Stimulated activated CD4-positive, alpha-beta T cell treated with anti-CD3 and anti-CD28 coated beads, TNF-alpha, amount 100 ng/mL, for 24 hours (primary cell): ENCODE results near the gene RAB10.
"Not testable (repeated sequence)": the region's sequence is repeated elsewhere in the genome, so short reads cannot be mapped to it uniquely, and the experiment has no call there.

Source experiments
- DNase-seq, 3 experiments: peaks; one replicate each; pipeline ENCODE4 v3.0.0-alpha.2; 2020; ENCODE audit warnings: low read depth in 3 of 3

The RAB10 gene

DNA sequence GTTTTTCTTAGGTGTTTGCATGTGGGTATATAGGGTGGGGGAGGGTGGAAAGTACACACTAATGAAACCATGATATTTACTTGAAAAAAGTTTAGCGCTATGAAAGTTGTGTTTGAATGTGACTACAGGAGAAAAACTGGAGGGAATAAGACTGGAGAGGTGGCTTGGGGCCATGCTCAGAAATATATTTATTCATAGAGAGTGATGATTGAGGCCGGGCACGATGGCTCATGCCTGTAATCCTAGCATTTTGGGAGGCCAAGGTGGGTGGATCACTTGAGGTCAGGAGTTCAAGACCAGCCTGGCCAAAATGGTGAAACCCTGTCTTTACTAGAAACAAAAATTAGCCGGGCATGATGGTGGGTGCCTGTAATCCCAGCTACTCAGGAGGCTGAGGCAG lies 55.0 kb downstream of the RAB10 start:
- DNase-seq: not testable (repeated sequence)

DNA sequence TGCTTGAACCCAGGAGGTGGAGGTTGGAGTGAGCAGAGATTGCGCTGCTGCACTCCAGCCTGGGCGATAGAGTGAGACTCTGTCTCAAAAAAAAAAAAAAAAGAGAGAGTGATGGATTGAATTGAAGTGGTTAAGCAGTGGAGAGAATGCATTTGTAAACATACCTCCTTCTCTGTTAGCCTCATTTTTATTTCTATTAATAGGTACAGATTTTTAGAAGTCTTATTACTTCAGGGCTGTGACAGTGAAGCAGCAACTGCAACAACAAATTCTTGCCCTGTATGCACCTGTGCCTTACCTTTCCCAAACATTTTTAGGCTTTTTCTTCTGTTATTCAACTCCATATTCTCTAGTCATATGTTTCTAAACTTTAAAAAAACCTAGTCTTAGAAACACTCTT lies 55.5 kb downstream of the RAB10 start:
- DNase-seq: no peak

DNA sequence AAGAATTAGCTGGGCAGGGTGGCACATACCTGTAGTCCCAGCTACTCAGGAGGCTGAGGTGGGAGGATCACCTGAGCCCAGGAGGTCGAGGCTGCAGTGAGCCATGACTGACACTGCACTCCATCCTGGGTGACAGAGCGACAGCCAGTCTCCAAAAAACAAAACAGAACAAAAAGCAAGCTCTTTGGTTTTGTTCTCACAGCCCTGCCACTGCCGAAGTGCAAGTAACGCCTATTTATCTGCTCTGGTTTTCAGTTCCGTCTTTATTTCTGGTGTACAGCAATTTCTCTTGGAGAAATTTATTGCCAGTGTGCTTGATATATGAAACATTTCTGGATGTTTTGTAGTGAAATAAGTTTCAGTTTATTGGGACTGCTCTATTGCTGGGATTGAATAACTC lies 61.9 kb downstream of the RAB10 start:
- DNase-seq: no peak

DNA sequence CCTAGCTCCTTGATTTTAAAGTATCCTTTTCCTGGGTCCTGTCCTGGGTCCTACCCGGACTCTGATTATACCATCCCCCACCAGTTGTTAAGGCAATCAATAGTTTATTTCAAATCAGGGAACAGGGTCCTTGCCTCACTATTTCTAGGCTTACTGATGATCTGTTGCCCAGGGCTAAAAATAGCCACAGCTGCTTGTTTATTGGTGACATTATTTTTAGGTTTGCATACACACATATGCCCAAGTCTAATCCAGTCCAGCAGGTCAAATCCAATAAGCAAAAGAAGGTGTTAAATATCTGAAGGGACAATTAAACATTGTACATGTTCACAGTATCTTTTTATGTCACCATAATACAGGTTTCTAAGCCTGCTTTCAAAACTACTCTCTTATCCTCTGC lies 66.0 kb downstream of the RAB10 start:
- no peak for DNase-seq

DNA sequence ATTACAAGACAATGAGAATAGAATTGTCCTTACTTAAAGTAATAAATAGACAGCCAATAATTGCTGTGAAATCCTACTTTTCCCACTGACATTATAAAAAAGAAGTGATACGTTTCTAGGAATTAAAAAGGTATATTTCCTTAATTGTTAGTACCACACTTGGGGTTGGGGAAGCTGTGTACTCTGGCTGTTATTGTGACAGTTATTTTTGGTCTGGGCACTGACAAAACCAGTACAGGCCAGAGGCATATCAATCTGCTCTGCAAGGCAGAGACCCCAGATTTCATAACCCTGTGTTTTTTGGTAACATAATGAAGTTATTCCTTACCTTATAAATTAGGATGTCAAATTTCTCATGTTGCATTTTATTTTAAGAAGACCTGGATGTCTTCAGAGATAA lies 66.5 kb downstream of the RAB10 start:
- no peak for DNase-seq

DNA sequence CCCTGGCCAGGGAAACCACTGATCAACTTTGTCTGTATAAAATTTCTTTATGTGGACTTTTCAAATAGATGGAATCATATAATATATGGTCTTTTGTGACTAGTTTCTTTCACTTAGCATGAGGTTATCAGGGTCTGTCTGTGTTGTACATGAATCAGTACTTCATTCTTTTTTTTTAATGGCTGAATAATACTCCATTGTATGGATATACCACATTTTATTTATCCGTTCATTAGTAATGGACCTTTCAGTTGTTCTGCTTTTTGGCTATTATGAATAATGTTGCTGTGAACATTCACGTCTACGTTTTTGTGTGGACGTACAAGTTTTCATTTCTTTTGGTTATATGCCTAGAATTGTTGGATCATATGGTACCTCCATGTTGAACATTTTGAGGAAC lies 69.9 kb downstream of the RAB10 start:
- DNase-seq: no peak

DNA sequence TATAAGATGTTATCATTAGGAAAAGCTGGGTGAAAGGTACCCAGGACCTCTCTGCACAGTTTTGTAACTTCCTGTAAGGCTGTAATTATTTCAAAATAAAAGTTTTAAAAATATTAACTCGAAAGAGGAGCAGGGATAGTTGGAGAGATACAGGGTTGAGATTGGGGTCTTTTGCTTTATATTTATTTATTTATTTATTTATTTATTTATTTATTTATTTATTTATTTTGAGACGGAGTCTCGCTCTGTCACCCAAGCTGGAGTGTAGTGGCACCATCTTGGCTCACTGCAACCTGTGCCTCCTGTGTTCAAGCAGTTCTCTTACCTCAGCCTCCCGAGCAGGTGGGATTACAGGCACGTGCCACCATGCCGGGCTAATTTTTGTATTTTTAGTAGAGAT lies 74.8 kb downstream of the RAB10 start:
- not testable (repeated sequence) for DNase-seq

DNA sequence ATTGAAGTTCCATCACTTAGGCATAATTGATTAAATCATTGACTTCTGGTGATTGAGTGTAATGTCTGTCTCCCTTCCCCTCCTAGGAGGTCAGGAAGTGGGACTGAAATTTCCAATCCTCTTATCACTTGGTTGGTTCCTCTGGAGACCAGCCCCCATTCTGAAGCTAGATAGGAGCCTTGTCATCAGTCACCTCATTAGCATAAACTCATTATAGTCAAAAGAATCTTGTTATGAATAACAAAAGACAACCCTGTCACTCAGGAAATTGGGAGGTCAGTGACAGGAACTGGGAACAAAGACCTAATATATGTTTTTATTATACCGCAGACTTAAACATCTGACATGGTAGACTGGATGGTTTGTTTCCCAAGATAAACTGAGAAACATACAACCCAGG lies 78.3 kb downstream of the RAB10 start:
- no peak for DNase-seq

DNA sequence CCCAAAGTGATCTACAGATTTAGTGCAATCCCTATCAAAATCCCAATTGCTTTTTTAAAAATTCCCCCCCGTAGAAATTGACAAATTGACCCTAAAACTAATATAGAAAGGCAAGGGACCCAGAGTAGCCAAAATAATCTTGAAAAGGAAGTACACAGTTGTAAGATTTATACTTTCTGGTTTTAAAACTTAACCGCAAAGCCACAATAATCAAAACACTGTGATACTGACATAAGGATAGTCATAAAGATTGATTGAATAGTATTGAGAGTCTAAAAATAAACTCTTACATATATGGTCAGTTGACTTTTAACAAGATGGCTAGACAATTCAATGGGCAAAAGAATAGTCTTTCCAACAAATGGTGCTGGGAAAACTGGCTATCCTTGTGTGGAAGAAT lies 80.3 kb downstream of the RAB10 start:
- DNase-seq: no peak

DNA sequence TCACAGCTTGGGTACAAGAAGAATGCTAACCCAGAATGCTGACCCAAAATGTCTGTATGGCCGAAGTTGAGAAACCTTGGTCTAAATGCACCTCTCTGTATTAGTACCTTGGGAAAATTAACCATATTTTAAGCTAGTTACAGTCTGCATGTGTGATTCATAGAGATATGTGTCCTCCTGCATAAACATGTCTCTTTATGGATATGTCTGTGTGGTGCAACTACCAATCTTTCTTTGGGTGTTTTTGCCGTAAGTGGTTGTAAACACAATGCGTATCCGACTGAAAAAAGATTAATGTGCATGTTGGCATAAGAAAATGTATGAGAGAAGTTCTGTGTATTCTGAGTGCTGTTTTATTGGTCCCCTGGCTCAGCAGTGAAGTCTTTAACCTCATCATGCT lies 84.8 kb downstream of the RAB10 start:
- no peak for DNase-seq

DNA sequence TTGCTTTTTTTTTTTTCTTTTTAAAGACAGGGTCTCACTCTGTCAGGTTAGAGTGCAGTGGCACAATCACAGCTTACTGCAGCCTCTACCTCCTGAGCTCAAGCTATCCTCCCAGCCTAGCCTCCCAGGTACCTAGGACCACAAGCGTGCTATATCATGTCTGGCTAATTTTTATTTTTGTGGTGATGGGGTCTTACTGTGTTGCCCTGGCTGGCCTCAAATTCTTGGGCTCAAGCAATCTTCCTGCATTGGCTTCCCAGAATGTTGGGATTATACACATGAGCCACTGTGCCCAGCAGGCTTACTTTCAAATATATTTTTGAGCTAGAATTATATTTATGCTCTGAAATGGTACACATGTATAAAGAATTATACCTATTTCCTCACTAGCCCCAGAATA lies 85.6 kb downstream of the RAB10 start:
- no peak for DNase-seq

DNA sequence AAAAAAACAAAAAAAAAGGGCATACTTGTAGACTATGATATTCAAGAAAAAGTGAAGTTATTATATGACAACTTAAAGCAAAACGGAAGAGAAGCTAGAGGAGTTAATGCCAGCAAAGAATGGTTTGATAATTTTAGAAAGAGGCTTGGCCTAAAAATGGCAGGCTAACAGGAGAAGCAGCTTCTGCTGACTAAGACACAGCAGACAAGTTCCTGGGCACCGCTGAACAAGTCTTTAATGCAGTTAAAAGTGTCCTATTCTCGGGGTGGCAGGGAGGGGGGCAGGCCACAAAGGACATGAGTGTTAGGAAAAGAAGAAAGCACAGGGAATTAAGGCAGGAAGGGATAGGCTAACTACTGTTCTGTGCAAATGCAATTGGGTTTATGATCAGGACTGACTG lies 88.7 kb downstream of the RAB10 start:
- DNase-seq: no peak

DNA sequence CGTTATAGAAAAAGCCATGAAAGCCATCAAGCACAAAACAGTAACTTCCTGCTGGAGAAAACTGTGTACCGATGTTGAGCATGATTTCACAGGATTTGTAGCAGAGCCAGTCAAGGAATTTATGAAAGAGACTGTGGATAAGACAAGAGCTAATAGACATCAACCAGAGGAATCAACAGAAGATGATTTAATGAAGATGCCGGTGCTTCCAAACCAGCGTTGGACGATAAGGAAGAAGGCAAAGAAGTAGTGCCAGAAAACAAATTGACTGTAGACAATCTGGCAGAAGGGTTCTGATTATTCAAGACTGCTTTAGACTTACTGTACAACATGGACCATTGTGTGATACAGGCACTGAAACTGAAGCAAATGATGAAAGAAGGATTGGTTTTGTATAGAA lies 89.5 kb downstream of the RAB10 start:
- DNase-seq: no peak

DNA sequence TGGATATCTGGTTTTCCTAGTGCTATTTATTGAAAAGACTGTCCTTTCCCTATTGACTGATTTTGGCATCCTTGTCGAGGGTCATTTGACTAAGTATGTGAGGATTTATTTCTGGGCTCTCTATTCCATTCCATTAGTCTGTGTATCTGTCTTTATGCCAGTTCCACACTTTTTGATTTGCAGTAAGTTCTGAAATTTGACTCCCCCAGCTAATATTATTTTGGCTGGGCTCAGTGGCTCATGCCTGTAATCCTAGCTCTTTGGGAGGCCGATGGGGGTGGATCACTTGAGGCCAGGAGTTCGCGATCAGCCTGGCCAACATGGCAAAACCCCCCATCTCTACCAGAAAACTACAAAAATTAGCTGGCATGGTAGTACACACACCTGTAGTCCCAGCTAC lies 92.2 kb downstream of the RAB10 start:
- DNase-seq: no peak

DNA sequence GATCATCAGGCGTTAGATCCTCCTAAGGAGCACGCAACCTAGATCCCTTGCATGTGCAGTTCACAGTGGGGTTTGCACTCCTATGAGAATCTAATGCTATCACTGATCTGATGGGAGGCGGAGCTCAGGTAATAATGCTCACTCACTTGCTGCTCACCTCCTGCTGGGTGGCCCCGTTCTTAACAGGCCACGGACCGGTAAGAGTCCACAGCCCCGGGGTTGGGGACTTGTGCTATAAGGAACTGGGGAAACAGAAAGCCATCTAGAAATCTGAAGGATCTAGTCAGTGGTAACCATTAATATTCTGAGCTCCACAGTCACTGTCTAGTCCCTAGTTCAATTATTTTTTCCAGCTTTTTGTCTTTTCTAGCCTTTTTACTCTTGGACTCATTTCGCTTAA lies 94.3 kb downstream of the RAB10 start:
- DNase-seq: no peak

DNA sequence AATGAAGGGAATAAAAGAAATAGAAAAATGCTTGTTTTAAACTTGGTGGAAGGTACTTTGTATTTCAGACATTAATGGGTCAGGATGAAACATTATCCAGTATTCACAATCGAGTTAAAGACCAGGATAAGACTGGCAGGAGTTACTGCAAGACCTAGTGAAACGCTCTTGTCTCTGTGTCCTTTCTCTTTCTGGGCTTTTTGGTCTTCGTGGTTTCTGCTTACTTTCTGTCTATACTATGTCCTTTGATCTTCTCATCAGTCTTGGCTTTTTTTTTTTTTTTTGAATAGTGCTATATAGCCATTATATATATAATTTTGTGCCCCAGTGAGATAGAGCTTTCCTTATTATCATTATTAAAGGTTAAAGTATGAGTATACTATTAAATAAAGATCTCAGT lies 96.9 kb downstream of the RAB10 start:
- DNase-seq: no peak

DNA sequence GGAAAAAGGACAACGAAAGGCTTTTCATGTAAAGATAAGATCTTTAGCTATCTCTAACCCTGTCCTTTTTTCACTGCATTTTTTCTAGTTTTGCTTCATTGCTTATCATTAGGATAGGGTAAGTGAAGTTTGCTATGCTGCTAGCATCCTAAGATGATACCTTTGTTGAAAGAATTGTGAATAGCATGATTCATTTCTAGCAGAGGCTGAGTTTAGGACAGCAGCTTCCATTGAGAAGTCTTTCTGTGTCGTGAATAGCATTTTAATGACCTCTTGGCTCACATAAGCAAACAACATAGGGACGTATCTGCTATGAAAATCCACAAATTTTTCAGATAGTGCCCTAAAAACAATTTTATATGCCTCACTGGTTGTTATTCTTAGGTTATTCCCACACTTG lies 102.6 kb downstream of the RAB10 start:
- no peak for DNase-seq

DNA sequence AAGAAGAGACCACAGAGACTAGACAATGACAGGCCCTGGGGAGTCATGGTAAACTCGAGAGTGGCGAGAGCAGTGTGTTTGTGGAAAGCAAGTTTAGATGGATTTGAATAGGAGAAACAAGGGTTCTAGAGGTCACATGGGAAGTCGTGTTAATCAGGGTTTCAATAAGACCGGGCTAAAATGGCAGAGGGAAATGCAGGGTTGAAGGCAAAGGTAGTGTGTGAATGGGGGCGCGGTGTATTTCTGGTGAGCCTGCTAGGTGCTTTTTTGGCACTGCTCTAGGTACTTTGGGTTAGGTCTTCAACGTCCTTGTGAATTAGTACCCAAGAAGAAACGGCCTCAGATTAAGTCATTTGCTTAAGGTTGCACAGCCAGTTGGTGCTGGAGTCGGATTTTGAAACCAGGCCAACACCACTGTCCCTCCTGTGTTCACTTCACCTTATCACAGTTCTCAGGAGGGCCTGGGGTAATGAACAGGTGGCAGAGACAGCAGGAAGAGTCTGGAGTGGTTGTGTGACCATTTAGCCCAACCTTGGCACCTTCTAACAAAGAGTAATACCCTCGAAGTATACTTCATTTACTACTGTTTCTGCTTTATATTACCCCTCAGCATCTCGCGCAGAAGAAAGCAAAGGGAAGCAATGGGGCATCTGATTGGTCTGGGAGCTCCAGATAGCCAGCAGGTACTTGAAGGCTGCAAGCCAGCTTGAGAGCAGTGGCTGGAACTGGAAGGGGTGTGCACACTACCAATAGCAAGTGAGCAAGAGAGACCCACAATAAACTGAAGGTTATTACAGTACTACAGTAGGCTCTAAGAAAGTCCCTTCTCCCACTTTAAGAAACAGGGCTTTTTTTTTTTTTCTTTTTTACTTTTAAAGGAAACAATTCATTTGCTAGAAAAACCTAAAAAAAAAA lies 105.6 kb downstream of the RAB10 start:
- no peak for DNase-seq

DNA sequence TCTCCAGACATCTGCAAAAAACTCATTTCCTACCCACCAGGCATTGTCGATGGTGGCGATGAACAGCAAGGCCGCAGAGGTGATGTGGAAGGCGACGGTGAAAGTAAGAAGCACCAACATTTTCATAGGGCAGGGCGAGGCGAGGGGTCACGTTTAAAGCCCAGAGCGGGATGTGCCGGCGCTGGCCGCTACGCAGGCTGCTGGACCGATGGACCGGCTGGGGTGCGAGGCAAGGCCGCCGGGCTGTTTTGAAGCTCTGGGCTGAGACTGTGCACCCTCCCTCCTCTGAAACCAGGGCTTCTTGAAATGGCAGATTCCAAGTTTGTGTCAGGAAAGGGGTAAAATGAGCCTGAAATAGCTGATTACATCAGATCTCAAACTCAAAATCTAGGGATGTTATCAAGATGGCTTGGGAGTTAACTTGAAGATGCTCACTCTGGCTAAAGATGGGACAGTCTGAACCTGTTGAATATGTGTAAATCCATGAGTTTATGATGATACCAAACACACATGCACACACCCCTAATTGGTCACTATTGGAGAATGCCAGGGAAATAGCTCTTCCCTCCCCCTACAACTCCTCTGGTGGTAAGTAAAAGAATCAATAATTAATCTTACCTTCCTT lies 107.4 kb downstream of the RAB10 start:
- no peak for DNase-seq

DNA sequence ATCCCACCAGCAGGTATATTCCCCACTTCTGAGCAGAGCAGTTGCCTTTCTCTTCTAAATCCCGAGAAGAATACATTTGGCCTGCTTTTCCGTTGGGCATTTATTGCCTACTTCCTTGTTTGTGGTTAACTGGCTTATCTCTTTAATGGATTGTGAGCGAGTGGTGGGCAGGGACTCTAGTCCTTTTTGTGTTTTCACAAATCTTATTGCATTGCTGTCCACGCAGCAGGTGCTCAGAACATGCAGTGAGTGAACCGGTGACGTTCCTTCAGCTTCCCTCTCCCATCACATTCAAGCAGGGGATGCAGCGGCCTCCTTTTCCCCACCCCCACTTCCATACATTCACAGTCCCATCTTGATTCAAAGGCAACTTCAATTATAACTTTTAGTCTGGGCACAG lies 110.1 kb downstream of the RAB10 start:
- no peak for DNase-seq

DNA sequence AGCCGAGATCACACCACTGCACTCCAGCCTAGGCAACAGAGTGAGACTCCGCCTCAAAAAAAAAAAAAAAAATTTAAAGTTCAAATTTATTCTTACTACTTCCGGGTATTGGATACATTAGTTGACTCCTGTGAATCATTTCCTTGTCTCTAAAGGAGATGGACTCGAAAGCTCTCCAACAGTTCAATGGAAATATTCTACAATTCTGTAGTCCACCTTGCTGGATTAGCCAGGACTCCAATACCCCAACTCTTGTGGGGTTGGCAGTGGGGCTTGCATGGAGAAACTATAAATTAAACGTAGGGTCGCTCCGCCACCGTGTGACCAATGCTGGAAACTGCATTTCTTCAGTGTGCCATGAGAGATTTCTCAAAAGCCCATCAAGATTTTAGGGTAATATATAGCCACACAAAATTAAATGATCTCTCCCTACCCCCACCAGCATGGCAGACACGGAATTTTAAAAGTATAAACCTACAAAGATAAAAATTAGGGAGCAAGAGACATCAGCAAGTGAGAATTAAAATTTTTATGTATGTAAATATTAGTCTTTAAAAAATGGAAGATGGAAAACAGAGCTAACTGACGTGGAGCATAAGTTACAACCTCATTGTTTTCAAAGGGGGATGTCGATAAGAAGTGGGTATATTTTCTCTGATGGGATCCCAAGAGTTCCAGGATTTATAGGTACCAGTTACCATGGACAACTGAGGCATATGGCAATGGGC lies 111.2 kb downstream of the RAB10 start:
- peak; percentile 34 to 61 (median 40) for DNase-seq

DNA sequence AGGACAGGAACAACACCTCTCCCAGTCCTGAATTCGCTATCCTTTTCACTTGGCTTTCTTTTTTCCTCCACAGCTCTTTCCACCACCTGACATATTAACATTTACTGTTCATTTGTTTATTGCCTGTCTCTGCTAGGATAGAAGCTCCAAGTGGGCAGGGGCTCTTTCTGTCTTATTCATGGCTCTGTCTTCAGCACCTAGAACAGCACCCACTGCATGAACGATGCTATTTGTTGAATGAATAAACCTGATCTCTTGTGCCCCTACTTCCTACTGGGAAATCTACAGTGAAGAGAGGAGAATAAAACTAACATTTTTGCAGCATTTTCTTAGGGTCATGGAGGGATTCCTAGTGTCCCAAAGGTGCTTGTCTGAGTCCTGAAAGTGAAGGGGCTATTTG lies 114.6 kb downstream of the RAB10 start:
- DNase-seq: no peak

DNA sequence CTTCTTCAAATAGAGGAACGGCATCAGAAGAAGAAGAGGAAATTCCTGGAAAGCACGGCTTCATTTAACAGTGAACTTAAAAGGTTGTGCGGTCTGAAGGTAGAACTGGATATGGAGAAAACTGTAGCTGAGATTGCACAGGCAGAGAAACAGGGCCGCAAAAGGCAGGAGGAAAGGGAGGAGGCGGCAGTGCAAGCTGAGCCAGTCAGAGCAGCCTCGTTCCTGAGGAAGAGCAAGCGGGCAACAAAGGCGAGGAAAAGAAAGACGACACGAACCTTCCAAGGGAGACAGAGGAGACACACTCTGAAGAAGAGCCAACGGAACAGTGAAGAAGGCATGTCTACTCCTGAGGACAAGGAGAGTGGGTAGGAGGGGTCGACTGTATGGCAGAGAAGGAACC lies 116.4 kb downstream of the RAB10 start:
- no peak for DNase-seq
